A549 (cell line): ENCODE measurements around the gene ENTHD1.

Experiments
- HEYL ChIP-seq: fragments of 250-450 bp; sonication (Bioruptor Pico); IDR thresholded peaks from 2 replicates; pipeline ENCODE4 v1.8.0; 2021; ENCODE audit warnings: mild to moderate bottlenecking, moderate library complexity
- TF ChIP-seq, protein P1 (sequence below): fragments of >200 bp; sonication (Bioruptor Twin); formaldehyde crosslinking; IDR thresholded peaks from 3 replicates; pipeline ENCODE4 v1.5.1; 2016

DNA sequence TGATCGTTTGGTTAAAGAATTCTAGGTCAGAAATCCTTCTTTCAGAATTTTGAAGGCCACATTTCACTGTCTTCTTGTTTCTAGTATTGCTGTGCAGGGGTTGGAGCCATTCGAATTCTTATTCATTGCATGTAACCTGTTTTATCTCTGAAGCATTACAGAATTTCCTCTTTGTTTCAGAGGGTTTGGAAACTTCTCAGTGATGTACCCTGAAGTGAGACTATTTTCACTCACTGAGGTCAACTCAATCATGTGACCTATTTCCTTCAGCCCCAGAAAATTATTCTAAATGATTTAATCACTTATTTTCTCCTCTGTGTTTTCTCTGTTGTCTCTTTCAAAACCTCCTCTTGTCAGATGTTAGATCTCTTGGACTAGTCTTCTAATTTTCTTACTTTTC, 147.8 kb downstream of the ENTHD1 start:
- TF ChIP-seq, protein P1, sequence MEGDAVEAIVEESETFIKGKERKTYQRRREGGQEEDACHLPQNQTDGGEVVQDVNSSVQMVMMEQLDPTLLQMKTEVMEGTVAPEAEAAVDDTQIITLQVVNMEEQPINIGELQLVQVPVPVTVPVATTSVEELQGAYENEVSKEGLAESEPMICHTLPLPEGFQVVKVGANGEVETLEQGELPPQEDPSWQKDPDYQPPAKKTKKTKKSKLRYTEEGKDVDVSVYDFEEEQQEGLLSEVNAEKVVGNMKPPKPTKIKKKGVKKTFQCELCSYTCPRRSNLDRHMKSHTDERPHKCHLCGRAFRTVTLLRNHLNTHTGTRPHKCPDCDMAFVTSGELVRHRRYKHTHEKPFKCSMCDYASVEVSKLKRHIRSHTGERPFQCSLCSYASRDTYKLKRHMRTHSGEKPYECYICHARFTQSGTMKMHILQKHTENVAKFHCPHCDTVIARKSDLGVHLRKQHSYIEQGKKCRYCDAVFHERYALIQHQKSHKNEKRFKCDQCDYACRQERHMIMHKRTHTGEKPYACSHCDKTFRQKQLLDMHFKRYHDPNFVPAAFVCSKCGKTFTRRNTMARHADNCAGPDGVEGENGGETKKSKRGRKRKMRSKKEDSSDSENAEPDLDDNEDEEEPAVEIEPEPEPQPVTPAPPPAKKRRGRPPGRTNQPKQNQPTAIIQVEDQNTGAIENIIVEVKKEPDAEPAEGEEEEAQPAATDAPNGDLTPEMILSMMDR: no peak
- TF ChIP-seq HEYL: no peak
